Stimulated activated CD4-positive, alpha-beta T cell treated with anti-CD3 and anti-CD28 coated beads, Interleukin-4, amount 100 ng/mL, for 24 hours (primary cell): ENCODE data around the gene GPR85.
"Not testable (repeated sequence)": the region's sequence is repeated elsewhere in the genome, so short reads cannot be mapped to it uniquely, and the experiment has no call there.

Source experiments
- DNase-seq: peaks from one replicate; pipeline ENCODE4 v3.0.0-alpha.2; 2020

The GPR85 gene

DNA sequence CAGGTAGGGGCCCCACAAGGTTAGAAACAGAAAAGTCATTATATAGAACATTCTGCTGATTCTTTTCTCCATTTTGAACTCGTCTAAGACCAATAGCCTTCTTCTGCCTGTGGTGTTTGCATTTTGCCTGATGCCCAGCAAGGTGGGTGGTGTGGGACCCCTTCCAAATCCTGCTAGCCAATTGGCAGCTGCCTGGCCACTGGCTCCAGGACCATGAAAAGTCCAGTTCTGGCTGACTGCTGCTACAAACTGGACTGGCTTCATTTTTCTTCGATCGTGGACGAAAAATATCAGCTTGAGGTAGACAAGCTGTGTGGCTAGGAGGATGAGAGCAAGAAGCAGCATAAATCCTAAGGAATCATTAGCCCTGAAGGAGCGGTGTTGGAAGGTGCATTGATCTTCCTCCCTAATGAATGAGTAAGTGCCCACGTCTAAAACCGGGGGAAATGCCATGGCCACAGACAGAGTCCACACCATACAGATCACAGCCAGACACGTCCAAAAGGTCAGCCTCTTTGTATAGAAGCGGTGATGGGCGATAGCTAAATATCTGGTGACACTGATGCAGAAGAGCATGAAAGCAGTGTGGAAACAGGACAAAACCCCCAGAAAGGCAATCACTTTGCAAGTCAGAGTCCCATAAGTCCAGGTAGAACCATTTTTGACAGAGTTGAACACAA lies 2.7 kb downstream of the GPR85 start:
- no peak for DNase-seq

GRCh38 chr7:113083132-113083815 lies 3.4 kb downstream of the GPR85 start:
- no peak for DNase-seq

GRCh38 chr7:113078331-113078730 lies 8.3 kb downstream of the GPR85 start:
- DNase-seq: no peak

- DNase-seq: no peak
Observed at GRCh38 chr7:113076703-113077102, 9.9 kb downstream of the GPR85 start.

GRCh38 chr7:113071465-113071864 lies 15.2 kb downstream of the GPR85 start:
- DNase-seq: no peak

GRCh38 chr7:113062499-113062898 lies 24.1 kb downstream of the GPR85 start:
- no peak for DNase-seq

DNA sequence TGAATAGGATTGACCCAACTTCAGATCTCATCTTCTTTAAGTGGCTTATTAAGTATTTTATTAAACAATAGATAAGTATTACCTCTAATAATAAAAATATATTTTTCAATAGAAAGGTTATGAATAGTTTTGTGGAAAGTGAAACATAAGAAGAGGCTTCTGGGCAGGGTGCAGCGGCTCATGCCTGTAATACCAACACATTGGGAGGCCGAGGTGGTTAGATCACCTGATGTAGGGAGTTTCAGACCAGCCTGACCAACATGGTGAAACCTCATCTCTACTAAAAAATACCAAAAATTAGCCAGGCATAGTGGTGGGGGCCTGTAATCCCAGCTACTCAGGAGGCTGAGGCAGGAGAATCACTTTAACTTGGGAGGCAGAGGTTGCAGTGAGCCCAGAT lies 26.5 kb downstream of the GPR85 start:
- no peak for DNase-seq

DNA sequence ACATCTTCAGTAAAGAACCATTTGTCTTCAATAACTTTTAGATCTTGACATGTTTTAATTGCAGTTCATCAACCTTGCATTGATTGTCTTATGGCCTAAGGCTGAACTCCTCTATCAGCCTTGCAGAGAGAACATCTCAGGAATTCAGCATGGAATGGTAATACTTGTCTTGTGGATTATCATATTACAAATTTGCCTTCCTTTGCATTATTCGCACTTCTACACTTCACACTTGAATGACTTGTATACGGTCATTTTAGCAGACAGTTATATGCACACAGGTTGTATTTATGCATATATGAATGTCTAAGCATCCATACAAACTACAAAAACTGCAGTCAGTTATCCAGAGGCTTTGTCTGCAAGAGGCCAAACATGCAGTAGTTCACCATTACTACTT lies 31.7 kb downstream of the GPR85 start:
- DNase-seq: no peak

DNA sequence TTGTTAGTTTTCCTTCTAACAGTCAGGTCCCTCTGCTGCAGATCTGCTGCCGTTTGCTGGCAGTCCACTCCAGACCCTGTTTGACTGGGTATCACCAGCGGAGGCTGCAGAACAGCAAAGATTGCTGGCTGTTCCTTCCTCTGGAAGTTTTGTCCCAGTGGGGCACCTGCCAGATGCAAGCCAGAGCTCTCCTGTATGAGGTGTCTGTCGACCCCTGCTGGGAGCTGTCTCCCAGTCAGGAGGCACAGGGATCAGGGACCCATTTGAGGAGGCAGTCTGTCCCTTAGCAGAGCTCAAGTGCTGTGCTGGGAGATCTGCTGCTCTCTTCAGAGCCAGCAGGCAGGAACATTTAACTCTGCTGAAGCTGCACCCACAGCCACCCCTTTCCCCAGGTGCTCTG lies 32.4 kb downstream of the GPR85 start:
- DNase-seq: not testable (repeated sequence)

GRCh38 chr7:113049221-113049620 lies 37.4 kb downstream of the GPR85 start:
- not testable (repeated sequence) for DNase-seq

GRCh38 chr7:113046453-113046852 lies 40.2 kb downstream of the GPR85 start:
- DNase-seq: no peak

DNA sequence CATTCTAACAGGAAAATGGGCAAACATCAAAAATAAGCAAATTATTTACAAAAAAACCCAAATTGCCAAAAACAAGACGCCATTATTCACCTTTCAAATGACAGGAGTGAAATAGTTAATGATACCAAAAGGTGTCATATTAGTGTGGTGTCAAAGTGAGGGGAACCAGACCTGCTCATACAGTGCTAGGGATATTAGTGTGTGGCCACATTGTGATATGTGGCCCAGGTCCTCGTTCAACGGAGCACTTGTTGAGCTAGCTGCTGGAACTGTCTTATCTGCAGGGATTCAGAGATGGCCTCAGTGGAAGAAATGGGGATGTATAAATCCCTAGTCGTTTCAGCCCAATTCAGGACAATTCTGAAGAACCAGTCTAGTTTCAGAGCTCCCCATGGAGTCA lies 41.2 kb downstream of the GPR85 start:
- no peak for DNase-seq

- DNase-seq: no peak
Observed at GRCh38 chr7:113044394-113044793, 42.2 kb downstream of the GPR85 start.

GRCh38 chr7:113040849-113041248 lies 45.8 kb downstream of the GPR85 start:
- DNase-seq: no peak

GRCh38 chr7:113033959-113034358 lies 52.7 kb downstream of the GPR85 start:
- DNase-seq: no peak
